Left lobe of liver (tissue), 2 donors: ENCODE results near the gene LAMA5. TPM values are rescaled to one million over a fixed set of nuclear protein-coding genes. Genes with fewer than 3 reads are reported as not detected.

ENCODE experiments used
- ATAC-seq: fragments of 200-7000 bp; cut with Tn5 transposase; one replicate; pipeline ENCODE4 v1.9.1; 2020; ENCODE audit warnings: mild to moderate bottlenecking, moderate library complexity
- DNase-seq: peaks from one replicate; pipeline ENCODE4 v3.0.0-alpha.2; 2020; ENCODE audit warnings: low spot score
- total RNA-seq: library from RNA; stranded (reverse); gene quantifications from one replicate; pipeline ENCODE4 v1.2.1, GENCODE V29; 2021
- donor health status: DM: no; HTN: no; CAD: no; lungs with moderate emphysema.
- donor health status: DM: no; HTN: yes; CAD: no.

Gene LAMA5
- total RNA-seq, 1 donor from 2014 or later, result 112 TPM

GRCh38 chr20:62293946-62294345 is 73.2 kb downstream of the LAMA5 start:
- ATAC-seq (no peak), DNase-seq (no peak)

DNA sequence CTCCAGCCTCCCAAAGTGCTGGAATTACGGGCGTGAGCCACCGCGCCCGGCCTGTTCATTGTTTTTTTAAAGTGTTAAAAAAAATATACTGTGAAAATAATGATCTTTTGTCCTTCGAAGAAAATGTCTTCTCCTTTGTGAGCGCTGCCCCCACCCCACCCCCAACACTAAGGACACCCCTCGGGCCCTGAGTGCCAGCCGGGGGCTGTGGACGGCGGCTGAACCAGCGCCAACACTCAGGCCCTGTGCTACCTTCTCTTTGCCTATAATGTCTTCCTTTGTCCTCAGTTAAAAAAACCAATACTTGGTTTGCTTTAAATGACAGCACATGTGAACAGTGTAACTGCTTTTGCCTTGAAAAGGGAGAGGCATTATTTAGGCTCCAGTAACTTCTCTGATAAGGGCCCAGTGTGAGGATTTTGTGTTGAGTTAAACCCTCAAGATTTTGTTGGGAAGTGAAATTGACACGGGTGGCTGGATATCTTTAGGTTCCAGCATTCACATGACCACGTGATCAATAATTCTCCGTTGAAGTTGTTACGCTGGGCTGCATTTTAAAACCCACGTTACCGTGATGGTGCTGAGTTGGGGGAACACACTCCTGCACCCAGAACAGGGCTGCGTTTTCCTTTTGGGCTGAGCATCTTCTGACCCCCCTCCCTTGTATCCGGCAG is 73.9 kb downstream of the LAMA5 start:
- DNase-seq (no peak), ATAC-seq (no peak)

GRCh38 chr20:62292108-62292507 is 75.0 kb downstream of the LAMA5 start:
- ATAC-seq, result no peak
- no peak for DNase-seq

- no peak for DNase-seq
- no peak for ATAC-seq
Observed at GRCh38 chr20:62291251-62292066, 75.7 kb downstream of the LAMA5 start.

- ATAC-seq (no peak), DNase-seq (no peak)
Observed at GRCh38 chr20:62289898-62290297, 77.2 kb downstream of the LAMA5 start.

- ATAC-seq, result no peak
- DNase-seq, result no peak
Observed at GRCh38 chr20:62289131-62289530, 78.0 kb downstream of the LAMA5 start.

GRCh38 chr20:62288535-62289105 is 78.5 kb downstream of the LAMA5 start:
- DNase-seq (no peak), ATAC-seq (no peak)

DNA sequence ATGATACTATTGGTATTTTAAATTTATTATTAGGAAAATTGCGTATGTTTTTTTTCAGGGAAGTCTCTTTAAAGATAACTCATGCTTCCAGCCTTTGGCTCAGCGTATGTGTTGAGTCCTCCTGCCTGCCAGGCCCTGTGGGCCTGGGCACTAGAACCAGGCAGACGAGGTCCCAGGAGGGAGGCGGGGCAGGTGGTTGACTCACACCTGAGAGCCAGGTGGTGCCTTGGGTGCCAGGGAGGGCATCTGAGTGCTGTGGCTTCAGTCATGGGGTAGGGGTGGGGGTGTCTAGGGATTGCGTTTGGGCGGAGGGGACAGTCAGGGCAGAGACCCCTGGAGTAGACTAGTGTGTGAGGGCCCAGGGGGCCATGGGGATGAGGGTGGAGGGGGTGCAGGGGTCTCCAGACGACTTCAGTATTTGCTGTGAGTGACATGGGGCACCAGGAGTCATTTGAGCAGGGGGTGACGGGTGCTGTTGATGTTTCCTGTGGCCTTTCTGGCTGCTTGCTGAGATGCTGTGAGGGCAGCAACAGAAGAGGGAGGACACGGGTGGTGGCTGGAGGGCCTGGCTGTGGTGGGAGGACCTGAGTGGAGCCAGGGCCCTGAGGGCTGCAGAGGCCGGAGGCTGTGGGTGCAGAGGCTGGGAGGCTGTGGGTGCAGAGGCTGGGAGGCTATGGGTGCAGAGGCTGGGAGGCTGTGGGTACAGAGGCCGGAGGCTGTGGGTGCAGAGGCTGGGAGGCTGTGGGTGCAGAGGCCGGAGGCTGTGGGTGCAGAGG is 79.2 kb downstream of the LAMA5 start:
- DNase-seq (no peak), ATAC-seq (no peak)

DNA sequence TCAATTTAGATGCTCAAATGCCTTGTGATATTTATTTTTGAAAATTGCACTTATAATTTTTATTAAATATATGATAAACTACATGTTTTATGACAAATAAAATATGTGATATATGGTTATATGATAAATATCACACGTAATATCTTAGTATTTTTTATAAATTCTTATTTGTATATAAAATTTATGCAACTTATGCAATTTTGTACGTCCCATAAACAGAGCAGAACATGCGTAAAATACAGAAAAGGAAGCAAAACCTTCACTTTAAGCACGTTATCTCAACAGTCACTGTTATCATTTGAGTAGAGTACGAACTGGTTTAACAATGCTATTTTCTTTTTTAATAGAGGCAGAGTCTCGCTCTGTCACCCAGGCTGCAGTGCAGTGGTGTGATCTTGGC is 80.0 kb downstream of the LAMA5 start:
- DNase-seq, result no peak
- no peak for ATAC-seq

DNA sequence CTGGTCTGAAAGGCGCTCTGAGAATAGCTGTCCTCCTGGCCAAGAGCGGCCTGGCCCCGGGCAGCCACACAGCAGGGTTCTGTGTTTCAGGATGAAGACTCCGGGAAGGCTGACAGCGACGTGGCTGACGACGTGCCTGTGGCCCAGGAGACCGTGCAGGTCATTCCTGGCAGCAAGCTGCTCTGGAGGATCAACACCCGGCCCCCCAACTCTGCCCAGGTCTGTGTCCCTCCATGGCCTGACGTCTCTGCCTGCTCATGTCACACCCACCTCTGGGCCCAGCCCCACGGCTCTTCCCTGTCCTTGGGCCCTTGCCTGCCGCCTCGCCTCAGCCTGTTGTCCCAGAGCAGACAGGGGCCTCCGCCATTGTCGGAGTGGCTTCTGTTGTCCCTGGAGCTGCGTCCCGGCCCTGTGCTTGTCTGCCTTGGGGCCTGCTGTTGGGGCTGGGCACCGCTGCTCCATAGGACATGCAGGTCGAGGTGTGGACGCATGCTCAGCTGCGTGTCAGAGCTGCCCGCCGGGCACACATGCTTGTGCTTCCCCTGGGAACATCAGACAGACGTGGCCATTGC is 80.5 kb downstream of the LAMA5 start:
- ATAC-seq (no peak), DNase-seq (no peak)

DNA sequence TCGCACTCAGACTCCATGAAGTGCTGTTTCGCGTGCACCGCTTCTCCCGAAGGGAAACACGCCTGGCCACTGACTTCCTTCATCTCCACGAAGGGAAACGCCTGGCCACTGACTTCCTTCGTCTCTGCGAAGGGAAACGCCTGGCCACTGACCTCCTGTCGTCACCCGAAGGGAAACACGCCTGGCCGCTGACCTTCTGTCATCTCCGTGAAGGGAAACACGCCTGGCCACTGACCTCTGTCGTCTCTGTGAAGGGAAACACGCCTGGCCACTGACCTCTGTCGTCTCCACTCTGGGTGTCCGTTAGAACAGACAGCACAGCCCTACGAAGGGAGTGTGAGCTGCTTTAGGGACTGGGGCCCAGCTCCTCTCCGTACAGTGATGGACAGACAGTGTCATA is 81.4 kb downstream of the LAMA5 start:
- ATAC-seq (peak; percentile 79), DNase-seq (peak; percentile 72)

DNA sequence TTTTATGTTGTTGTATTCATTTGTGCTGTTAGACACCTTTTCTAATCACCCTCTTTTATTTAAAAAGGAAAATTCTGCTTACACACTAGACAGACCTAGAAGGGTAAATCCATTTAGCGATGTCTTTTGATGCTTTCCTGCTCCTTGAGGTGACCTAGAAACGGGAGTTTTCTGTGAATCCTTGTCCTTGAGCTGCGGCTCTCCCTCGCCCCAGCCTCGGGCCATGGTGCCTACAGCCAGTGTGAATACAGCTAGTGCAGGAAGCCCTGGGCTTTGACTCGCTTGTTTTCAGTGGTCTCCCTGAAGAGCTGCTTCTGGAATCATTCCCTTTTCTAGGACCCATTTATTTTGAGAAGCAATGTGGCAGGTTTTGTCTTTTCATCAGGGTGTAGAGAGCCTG is 82.0 kb downstream of the LAMA5 start:
- no peak for ATAC-seq
- DNase-seq, result no peak

- ATAC-seq, result no peak
- no peak for DNase-seq
Observed at GRCh38 chr20:62284448-62284847, 82.7 kb downstream of the LAMA5 start.

DNA sequence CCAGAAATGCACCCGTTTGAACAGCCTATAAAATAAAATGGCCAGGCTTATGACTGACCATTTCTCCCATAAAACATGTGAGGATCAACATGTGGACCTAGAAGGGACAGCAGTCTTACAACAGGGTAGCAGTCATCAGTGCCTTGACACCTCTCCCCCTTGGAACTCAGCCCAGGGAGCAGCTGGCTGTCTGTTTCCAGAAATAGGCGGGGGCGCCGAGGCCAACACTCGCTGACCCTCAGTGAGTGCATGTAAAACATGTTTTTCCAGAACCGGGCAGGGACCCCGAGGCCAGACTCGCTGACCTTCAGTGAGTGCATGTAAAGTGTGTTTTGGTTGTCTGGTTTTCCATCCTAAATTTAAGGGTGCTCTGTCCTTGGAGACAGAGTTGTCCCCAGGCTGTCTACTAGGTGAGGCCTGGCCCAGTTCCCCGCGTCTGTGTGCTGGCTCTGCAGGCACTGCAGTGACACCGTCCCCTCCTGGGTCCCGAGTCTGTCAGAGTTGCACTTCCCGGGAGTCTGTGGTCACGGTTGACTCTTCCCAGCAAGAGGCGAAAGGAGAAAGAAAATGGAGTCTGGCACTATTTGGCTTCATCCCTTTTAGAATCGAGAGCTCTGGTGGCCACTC is 84.1 kb downstream of the LAMA5 start:
- DNase-seq (no peak), ATAC-seq (peak; percentile 17)

DNA sequence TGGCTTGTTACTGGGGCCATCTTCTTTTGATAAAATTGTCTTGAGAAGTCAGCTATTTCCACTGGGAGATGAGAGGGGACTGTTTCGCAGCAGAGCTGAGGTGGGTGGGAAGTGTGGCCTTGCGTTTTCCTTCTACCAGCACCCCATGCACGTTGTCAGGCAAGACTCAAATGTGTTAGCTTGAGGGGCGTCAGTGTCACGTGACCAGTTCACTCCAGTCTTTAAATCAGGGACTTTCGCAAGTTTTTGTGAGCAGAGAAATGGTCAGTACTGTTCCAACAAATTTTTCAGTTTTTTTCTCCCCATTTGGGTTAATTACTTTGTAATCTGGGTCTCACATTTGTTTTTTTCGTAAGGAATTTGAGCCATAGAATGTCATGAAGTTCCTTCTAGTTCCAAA is 85.0 kb downstream of the LAMA5 start:
- DNase-seq, result no peak
- no peak for ATAC-seq

DNA sequence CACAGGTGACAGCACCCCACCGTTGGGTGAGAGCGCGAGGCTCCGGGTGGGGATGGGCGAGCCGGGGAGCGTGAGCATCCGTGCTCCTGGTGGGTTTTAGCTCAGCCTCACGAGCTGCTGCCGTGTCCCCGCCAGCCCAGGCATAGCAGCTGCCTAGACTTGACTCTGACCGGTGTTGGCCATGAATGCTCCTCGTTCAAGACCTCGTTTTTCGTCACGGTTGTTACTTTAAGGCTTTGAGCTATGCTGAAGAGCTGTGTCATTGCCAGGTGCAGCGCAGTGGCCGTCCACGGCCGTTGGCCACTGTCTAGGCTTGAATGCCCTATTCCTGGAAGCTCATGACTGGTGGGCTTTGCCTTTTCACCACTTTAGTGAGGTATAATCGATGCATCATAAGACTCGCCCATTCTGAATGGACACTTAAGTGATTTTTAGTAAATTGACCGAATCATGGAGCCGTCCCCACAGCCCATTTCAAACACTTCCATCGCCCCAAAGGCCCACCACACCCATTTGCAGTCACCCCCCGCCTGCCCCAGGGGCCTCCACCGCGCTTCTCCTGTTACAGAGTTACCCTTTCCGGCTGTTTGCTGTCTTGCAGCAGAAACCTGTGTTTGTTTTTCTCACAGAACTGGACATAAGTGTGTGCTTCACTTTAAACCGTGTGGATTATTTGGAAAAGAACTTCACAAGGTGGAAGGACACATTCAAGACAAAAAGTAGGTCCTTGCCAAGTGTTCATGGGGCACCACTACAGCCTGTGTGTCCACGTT is 85.8 kb downstream of the LAMA5 start:
- DNase-seq (no peak), ATAC-seq (no peak)

GRCh38 chr20:62280303-62280702 is 86.8 kb downstream of the LAMA5 start:
- ATAC-seq, result no peak
- DNase-seq, result no peak

- ATAC-seq (no peak), DNase-seq (no peak)
Observed at GRCh38 chr20:62277253-62277652, 89.9 kb downstream of the LAMA5 start.

- ATAC-seq (no peak), DNase-seq (no peak)
Observed at GRCh38 chr20:62276439-62276838, 90.7 kb downstream of the LAMA5 start.

DNA sequence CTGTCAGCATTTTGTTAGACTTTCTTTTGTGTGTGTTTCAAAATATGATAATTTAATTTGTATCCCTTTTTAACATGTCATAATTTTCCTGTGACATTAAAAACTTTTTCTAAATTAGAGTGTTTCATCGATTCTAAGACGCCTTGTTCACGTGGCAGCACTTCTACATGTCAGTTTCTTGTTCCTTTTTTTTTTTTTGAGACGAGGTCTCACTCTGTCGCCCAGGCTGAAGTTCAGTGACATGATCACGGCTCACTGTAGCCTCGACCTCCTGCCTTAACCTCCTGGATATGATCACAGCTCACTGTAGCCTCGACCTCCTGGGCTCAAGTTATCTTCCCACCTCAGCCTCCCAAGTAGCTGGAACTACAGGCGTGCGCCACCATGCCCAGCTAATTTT is 91.9 kb downstream of the LAMA5 start:
- ATAC-seq, result no peak

More for the DNA sequence above, 91.9 kb downstream of the LAMA5 start:
- no peak for DNase-seq
